NCI-H128 (cell line): ENCODE data around the gene DUSP9.
"Not testable (repeated sequence)": the region's sequence is repeated elsewhere in the genome, so short reads cannot be mapped to it uniquely, and the experiment has no call there.

Source experiments
- DNase-seq: peaks from one replicate; lab custom pipeline; 2025; ENCODE audit not compliant: unreplicated experiment; lab: John Stamatoyannopoulos, UW

Gene DUSP9

GRCh38 chrX:153689654-153690465 lies 42.9 kb downstream of the DUSP9 start:
- DNase-seq: no peak

- no peak for DNase-seq
These were observed 43.5 kb downstream of the DUSP9 start for GRCh38 chrX:153690466-153690865.

- not testable (repeated sequence) for DNase-seq
These were observed 44.2 kb downstream of the DUSP9 start for GRCh38 chrX:153691032-153691827.

- no peak for DNase-seq
These were observed 45.0 kb downstream of the DUSP9 start for GRCh38 chrX:153692003-153692402.

GRCh38 chrX:153692611-153693156 lies 45.7 kb downstream of the DUSP9 start:
- no peak for DNase-seq

- DNase-seq: no peak
These were observed 46.4 kb downstream of the DUSP9 start for GRCh38 chrX:153693216-153694086.

GRCh38 chrX:153694256-153694655 lies 47.3 kb downstream of the DUSP9 start:
- DNase-seq: not testable (repeated sequence)

GRCh38 chrX:153694687-153695270 lies 47.8 kb downstream of the DUSP9 start:
- no peak for DNase-seq

GRCh38 chrX:153696100-153696499 lies 49.1 kb downstream of the DUSP9 start:
- no peak for DNase-seq

GRCh38 chrX:153696538-153696937 lies 49.5 kb downstream of the DUSP9 start:
- not testable (repeated sequence) for DNase-seq

GRCh38 chrX:153696986-153697722 lies 50.2 kb downstream of the DUSP9 start:
- not testable (repeated sequence) for DNase-seq

GRCh38 chrX:153697924-153698865 lies 51.2 kb downstream of the DUSP9 start:
- DNase-seq: no peak

GRCh38 chrX:153699210-153699783 lies 52.3 kb downstream of the DUSP9 start:
- DNase-seq: not testable (repeated sequence)

GRCh38 chrX:153699784-153700371 lies 52.9 kb downstream of the DUSP9 start:
- DNase-seq: not testable (repeated sequence)

GRCh38 chrX:153700376-153700945 lies 53.5 kb downstream of the DUSP9 start:
- no peak for DNase-seq
